Vagina (tissue), 2 donors: ENCODE results near the gene FAM171A1. TPM values are rescaled to one million over a fixed set of nuclear protein-coding genes. Genes with fewer than 3 reads are reported as not detected.

ENCODE experiments used
- DNase-seq, 2 donors: peaks; one replicate each; pipeline ENCODE4 v3.0.0-alpha.2; 2017; ENCODE audit errors: extremely low spot score in 2 of 2
- H3K27ac ChIP-seq: fragments of 200-600 bp; sonication (generic); one replicate; pipeline ENCODE4 v1.5.1; 2019
- H3K27me3 ChIP-seq: fragments of 200-600 bp; sonication (generic); one replicate; pipeline ENCODE4 v1.5.1; 2019
- H3K36me3 ChIP-seq, 2 donors: fragments of 200-600 bp; sonication (generic); one replicate each; pipeline ENCODE4 v1.5.1; 2017 to 2019
- H3K4me1 ChIP-seq: fragments of 200-600 bp; sonication (generic); one replicate; pipeline ENCODE4 v1.5.1; 2019
- H3K4me3 ChIP-seq, 2 donors: fragments of 200-600 bp; sonication (generic); 1 replicate in 1 of 2; 2 replicates in 1 of 2; pipeline ENCODE4 v1.5.1; 2016 to 2019
- H3K9me3 ChIP-seq: fragments of 200-600 bp; sonication (generic); one replicate; pipeline ENCODE4 v1.5.1; 2019
- POLR2A ChIP-seq, 2 donors: fragments of 450-650 bp; IDR thresholded peaks; one replicate each; pipeline ENCODE4 v1.6.1; 2017; ENCODE audit warnings: antibody characterized with exemption in 2 of 2, mild to moderate bottlenecking in 2 of 2, moderate library complexity in 2 of 2
- POLR2AphosphoS5 ChIP-seq, 2 donors: sonication (generic); formaldehyde crosslinking; IDR thresholded peaks; one replicate each; pipeline ENCODE4 v1.9.0; 2017; ENCODE audit warnings: antibody characterized with exemption in 2 of 2, mild to moderate bottlenecking in 2 of 2, low read depth in 1 of 2; ENCODE audit not compliant: insufficient read depth in 1 of 2
- intact Hi-C: fragments of 100-400 bp; cut with DNase I; formaldehyde crosslinking; loops from one replicate; pipeline ENCODE4 v1.15.1; 2023
- total RNA-seq: library from RNA; depleted of rRNA; stranded (reverse); fragments of >200 nt; gene quantifications from one replicate; pipeline ENCODE4 v1.2.3, GENCODE V29; 2016
- TF ChIP-seq, protein P1 (sequence below), 3 experiments: fragments of 450-650 bp in 2 of 3; fragments of 200-600 bp in 1 of 3; sonication (generic) in 1 of 3; IDR thresholded peaks; one replicate each; pipeline ENCODE4 v1.5.1; 2017 to 2019; ENCODE audit warnings: antibody characterized with exemption in 3 of 3, mild to moderate bottlenecking in 2 of 3, moderate library complexity in 2 of 3

The FAM171A1 gene
- total RNA-seq, 1 donor from 2014 or later = 8.6 TPM

DNA sequence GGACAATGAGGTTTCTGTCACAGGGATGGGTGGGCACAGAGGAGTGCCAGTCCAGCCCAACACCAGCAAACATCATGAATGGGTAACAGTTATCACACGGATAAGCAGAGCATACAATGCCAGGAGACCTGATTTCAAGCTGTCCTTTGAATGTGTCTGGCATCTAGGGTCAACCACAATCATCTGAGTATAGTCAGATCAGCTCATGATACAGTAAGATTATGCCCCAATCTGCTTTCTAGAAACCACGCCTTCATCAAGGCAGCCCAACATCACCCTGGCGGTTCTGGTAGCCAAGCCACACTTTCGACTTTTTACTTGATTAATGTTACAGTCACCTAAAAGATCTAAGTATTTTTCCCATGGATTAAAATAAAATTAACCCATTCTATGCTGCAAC is 10.5 kb downstream of the FAM171A1 start:
- Histone ChIP-seq H3K36me3 (no peaks in the 10 kb centered on the region), H3K27me3 (no peaks in the 10 kb centered on the region), H3K27ac (no peak overlapping the region), H3K4me3 (no peak overlapping the region), H3K9me3 (no peaks in the 10 kb centered on the region), H3K4me1 (no peaks in the 10 kb centered on the region)
- DNase-seq = no peak
- no peak for TF ChIP-seq POLR2A (IDR thresholded peaks at IDR 0.05)
- TF ChIP-seq POLR2AphosphoS5 (IDR thresholded peaks at IDR 0.05; ENCODE audit: insufficient read depth in 1 of 2, low read depth in 1 of 2) = no peak
- TF ChIP-seq, protein P1, sequence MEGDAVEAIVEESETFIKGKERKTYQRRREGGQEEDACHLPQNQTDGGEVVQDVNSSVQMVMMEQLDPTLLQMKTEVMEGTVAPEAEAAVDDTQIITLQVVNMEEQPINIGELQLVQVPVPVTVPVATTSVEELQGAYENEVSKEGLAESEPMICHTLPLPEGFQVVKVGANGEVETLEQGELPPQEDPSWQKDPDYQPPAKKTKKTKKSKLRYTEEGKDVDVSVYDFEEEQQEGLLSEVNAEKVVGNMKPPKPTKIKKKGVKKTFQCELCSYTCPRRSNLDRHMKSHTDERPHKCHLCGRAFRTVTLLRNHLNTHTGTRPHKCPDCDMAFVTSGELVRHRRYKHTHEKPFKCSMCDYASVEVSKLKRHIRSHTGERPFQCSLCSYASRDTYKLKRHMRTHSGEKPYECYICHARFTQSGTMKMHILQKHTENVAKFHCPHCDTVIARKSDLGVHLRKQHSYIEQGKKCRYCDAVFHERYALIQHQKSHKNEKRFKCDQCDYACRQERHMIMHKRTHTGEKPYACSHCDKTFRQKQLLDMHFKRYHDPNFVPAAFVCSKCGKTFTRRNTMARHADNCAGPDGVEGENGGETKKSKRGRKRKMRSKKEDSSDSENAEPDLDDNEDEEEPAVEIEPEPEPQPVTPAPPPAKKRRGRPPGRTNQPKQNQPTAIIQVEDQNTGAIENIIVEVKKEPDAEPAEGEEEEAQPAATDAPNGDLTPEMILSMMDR (IDR thresholded peaks at IDR 0.05) = no peak
- intact Hi-C loops = no loop called here

DNA sequence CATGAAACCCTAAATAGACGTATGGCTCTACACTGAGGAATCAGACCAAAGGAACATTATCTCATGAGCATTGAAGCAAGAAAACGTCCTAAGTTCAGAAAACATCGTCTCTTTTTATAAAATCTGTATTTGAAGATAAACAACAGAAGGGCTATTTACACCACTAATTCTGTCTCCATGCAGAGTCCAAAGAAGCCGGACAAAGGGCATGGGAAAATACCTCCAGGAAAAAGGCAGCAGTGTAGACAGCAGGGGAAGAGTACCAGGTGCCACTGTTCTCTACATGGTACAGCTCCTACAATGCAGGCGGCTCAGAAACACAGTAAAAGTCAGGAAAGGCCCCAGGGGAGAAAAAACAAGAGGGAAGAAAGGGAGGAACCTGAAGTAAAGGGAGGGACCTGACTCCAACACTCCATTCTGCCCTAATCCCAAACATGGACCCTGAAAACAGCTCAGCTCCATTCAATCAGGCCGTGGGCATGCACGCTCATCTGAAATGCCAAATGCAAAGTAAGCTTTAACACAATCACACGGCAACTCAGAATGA is 17.5 kb downstream of the FAM171A1 start:
- Histone ChIP-seq H3K36me3 (no peaks in the 10 kb centered on the region), H3K4me1 (peaks cover 8% of the 10 kb centered on the region), H3K27me3 (no peaks in the 10 kb centered on the region), H3K9me3 (no peaks in the 10 kb centered on the region), H3K4me3 (no peak overlapping the region), H3K27ac (no peak overlapping the region)
- intact Hi-C loops = no loop called here
- DNase-seq = no peak
- TF ChIP-seq, protein P1 (IDR thresholded peaks at IDR 0.05) = no peak
- TF ChIP-seq POLR2AphosphoS5 (IDR thresholded peaks at IDR 0.05; ENCODE audit: insufficient read depth in 1 of 2, low read depth in 1 of 2) (no peak), POLR2A (IDR thresholded peaks at IDR 0.05) (no peak)

DNA sequence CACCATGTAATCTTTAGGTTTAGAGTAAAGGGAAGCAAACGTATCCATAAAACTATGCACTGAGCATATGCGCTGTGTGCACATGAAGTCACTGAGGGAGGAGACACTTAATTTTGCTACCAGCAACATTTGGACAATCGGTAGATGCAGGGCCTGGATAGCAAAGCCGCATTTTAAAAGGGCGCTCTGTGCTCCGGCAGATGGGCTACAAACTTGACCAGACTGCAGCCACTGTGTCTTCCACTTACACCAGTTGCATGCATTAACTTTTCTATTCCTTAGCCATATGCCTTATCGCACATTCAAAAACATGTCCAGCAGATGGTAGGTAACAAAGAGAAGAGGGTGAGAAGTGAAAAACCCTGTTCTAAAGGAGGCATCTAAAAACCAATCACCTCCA is 18.3 kb downstream of the FAM171A1 start:
- H3K36me3 ChIP-seq = no peaks in the 10 kb centered on the region
- no peaks in the 10 kb centered on the region for H3K9me3 ChIP-seq
- no peak overlapping the region for H3K27ac ChIP-seq
- no peaks in the 10 kb centered on the region for H3K27me3 ChIP-seq
- H3K4me3 ChIP-seq = no peak overlapping the region
- no peak for DNase-seq
- intact Hi-C loops = no loop called here
- peaks cover 13% of the 10 kb centered on the region for H3K4me1 ChIP-seq
- TF ChIP-seq, protein P1 (IDR thresholded peaks at IDR 0.05) = no peak
- TF ChIP-seq POLR2AphosphoS5 (IDR thresholded peaks at IDR 0.05; ENCODE audit: insufficient read depth in 1 of 2, low read depth in 1 of 2) (no peak), POLR2A (IDR thresholded peaks at IDR 0.05) (no peak)

DNA sequence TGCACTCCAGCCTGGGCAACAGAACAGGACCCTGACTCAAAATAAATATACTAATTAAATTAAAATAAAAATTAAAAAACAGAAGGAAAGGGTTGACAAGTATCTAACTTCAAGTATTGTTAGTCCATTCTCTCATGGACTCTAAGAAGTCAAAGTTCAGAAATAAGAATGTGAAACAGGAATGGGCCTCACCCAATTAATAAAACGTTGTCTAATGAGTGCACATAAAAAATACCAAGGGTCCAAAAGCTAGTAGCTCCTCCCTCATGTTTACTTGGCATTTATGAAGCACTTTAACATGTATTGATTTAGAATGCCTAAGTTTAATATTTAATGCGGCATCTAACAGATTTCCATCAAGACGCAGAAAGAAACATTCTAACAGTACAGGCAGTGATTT is 18.9 kb downstream of the FAM171A1 start:
- intact Hi-C loops = no loop called here
- no peak for TF ChIP-seq POLR2AphosphoS5 (IDR thresholded peaks at IDR 0.05; ENCODE audit: insufficient read depth in 1 of 2, low read depth in 1 of 2)
- TF ChIP-seq POLR2A (IDR thresholded peaks at IDR 0.05) = no peak
- TF ChIP-seq, protein P1 (IDR thresholded peaks at IDR 0.05) = no peak
- DNase-seq = no peak

DNA sequence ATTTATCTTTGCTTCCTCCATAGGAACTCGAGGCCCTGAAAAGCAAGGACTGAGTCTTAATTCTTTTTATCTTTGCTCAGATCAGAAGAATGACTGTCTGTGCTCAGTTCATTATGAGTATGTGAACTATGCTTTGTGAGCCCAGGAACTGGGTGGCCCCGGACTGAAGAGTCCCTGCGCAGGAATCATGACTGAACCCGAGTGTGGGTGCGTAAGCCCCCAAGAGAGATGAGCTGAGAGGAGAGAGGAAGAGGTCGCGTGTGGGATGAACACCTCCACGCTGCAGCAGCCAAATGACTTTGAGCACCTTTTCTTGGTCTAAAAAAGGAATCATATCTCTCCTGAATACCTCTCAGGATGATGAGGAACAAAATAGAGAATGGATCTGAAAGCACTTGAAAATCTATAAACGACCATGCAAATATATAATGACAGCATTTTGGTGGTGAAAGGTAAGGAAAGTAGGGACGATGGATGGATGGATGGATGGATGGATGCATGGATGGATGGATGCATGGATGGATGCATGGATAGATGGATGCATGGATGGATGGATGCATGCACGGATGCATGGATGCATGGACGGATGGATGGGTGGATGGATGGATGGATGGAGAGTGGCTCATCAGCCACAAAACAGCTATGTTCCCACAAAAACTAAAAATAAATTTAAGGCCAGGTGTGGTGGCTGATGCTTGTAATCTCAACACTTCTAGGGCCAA is 19.8 kb downstream of the FAM171A1 start:
- H3K4me1 ChIP-seq = peaks cover 19% of the 10 kb centered on the region
- TF ChIP-seq POLR2A (IDR thresholded peaks at IDR 0.05) (no peak), POLR2AphosphoS5 (IDR thresholded peaks at IDR 0.05; ENCODE audit: insufficient read depth in 1 of 2, low read depth in 1 of 2) (no peak)
- TF ChIP-seq, protein P1 (IDR thresholded peaks at IDR 0.05) = no peak
- no peaks in the 10 kb centered on the region for H3K27me3 ChIP-seq
- H3K36me3 ChIP-seq = no peaks in the 10 kb centered on the region
- no peaks in the 10 kb centered on the region for H3K9me3 ChIP-seq
- DNase-seq = no peak
- intact Hi-C loops = no loop called here
- H3K27ac ChIP-seq = no peak overlapping the region
- H3K4me3 ChIP-seq = no peak overlapping the region

More for the DNA sequence above, 18.9 kb downstream of the FAM171A1 start:
- H3K27ac ChIP-seq = no peak overlapping the region
- H3K4me3 ChIP-seq = no peak overlapping the region
- H3K4me1 ChIP-seq = peaks cover 16% of the 10 kb centered on the region
- no peaks in the 10 kb centered on the region for H3K27me3 ChIP-seq
- no peaks in the 10 kb centered on the region for H3K36me3 ChIP-seq
- no peaks in the 10 kb centered on the region for H3K9me3 ChIP-seq
